CD14-positive monocyte (primary cell): ENCODE measurements around the gene ANO2. TPM values are rescaled to one million over a fixed set of nuclear protein-coding genes. Genes with fewer than 3 reads are reported as not detected.
A peak's percentile ranks its signal among the peaks of the same experiment; 100 is the strongest.

ENCODE experiments used
- DNase-seq, 3 donors: peaks; one replicate each; pipeline ENCODE4 v3.0.0-alpha.2; 2011 to 2022
- H2AFZ ChIP-seq: 2 replicates; pipeline ENCODE4 v1.6.0; 2012; ENCODE audit warnings: mild to moderate bottlenecking, low read depth, low read length, inconsistent platforms; ENCODE audit not compliant: insufficient read depth, poor library complexity, severe bottlenecking
- H3K27ac ChIP-seq, 2 donors: 1 replicate in 1 of 2; 2 replicates in 1 of 2; pipeline ENCODE4 v1.5.1; 2012 to 2013; ENCODE audit warnings: low read length in 2 of 2, control low read depth in 1 of 2, inconsistent platforms in 1 of 2, low read depth in 1 of 2, mild to moderate bottlenecking in 1 of 2
- H3K27me3 ChIP-seq, 2 donors: one replicate each; pipeline versions ENCODE4 v1.6.0 to v1.6.1; 2011 to 2013; ENCODE audit warnings: low read length in 2 of 2; ENCODE audit not compliant: control insufficient read depth in 2 of 2, insufficient read depth in 2 of 2
- H3K36me3 ChIP-seq, 2 donors: replicated peaks in 1 of 2; 1 replicate in 1 of 2; 2 replicates in 1 of 2; pipeline versions ENCODE4 v1.5.1 to v1.6.1; 2012 to 2013; ENCODE audit warnings: low read length in 2 of 2, control low read depth in 1 of 2, inconsistent platforms in 1 of 2, mild to moderate bottlenecking in 1 of 2; ENCODE audit not compliant: insufficient read depth in 2 of 2, control insufficient read depth in 1 of 2
- H3K4me1 ChIP-seq, 2 donors: 1 replicate in 1 of 2; 2 replicates in 1 of 2; pipeline versions ENCODE4 v1.5.1 to v1.6.1; 2012 to 2013; ENCODE audit warnings: low read length in 2 of 2, control low read depth in 1 of 2, inconsistent platforms in 1 of 2, mild to moderate bottlenecking in 1 of 2, moderate library complexity in 1 of 2; ENCODE audit not compliant: insufficient read depth in 2 of 2, control insufficient read depth in 1 of 2
- H3K4me2 ChIP-seq: replicated peaks from 2 replicates; pipeline ENCODE3; 2012; ENCODE audit warnings: low read length, moderate library complexity, mild to moderate bottlenecking; ENCODE audit not compliant: poor library complexity, severe bottlenecking; ENCODE audit errors: extremely low read depth
- H3K4me3 ChIP-seq, 3 experiments: fragments of 200-600 bp in 1 of 3; sonication (generic) in 1 of 3; replicated peaks in 1 of 3; 1 replicate in 2 of 3; 2 replicates in 1 of 3; pipeline ENCODE4 v1.5.1; 2011 to 2013; ENCODE audit warnings: low read length in 3 of 3, mild to moderate bottlenecking in 3 of 3, control low read depth in 2 of 3, low read depth in 2 of 3, inconsistent platforms in 1 of 3, moderate library complexity in 1 of 3
- H3K79me2 ChIP-seq: 2 replicates; pipeline ENCODE4 v1.6.0; 2012; ENCODE audit warnings: mild to moderate bottlenecking, control low read depth, inconsistent platforms, low read length, moderate library complexity; ENCODE audit not compliant: insufficient read depth
- H3K9ac ChIP-seq: 2 replicates; pipeline ENCODE4 v1.6.0; 2017; ENCODE audit warnings: low read length, mild to moderate bottlenecking; ENCODE audit not compliant: insufficient read depth, poor library complexity, severe bottlenecking
- H3K9me3 ChIP-seq, 2 donors: replicated peaks in 1 of 2; 1 replicate in 1 of 2; 2 replicates in 1 of 2; pipeline versions ENCODE4 v1.5.1 to v1.6.1; 2012 to 2013; ENCODE audit warnings: low read length in 2 of 2, control low read depth in 1 of 2; ENCODE audit not compliant: control insufficient read depth in 1 of 2, insufficient read depth in 1 of 2
- H4K20me1 ChIP-seq: 2 replicates; pipeline ENCODE4 v1.6.0; 2012; ENCODE audit warnings: mild to moderate bottlenecking, low read length, control low read depth, moderate library complexity; ENCODE audit not compliant: insufficient read depth
- H3K27ac Mint-ChIP-seq, 7 donors: one replicate each; pipeline ENCODE4 v1.8.0; 2020; ENCODE audit warnings: mild to moderate bottlenecking in 7 of 7, mixed read lengths in 7 of 7, moderate library complexity in 6 of 7, inconsistent platforms in 2 of 7
- H3K27me3 Mint-ChIP-seq, 3 donors: one replicate each; pipeline ENCODE4 v1.8.0; 2021 to 2022; ENCODE audit warnings: low read depth in 3 of 3, mild to moderate bottlenecking in 3 of 3, mixed read lengths in 3 of 3, moderate library complexity in 3 of 3, inconsistent platforms in 1 of 3
- H3K36me3 Mint-ChIP-seq, 2 donors: one replicate each; pipeline ENCODE4 v1.8.0; 2020; ENCODE audit warnings: mixed read lengths in 2 of 2, inconsistent platforms in 1 of 2, mild to moderate bottlenecking in 1 of 2
- H3K4me1 Mint-ChIP-seq: one replicate; pipeline ENCODE4 v1.8.0; 2020; ENCODE audit warnings: mild to moderate bottlenecking, mixed read lengths
- H3K4me3 Mint-ChIP-seq, 2 donors: one replicate each; pipeline ENCODE4 v1.8.0; 2020; ENCODE audit warnings: mild to moderate bottlenecking in 2 of 2, mixed read lengths in 2 of 2, moderate library complexity in 1 of 2
- H3K9me3 Mint-ChIP-seq, 7 donors: one replicate each; pipeline ENCODE4 v1.8.0; 2020 to 2022; ENCODE audit warnings: mixed read lengths in 7 of 7, mild to moderate bottlenecking in 6 of 7, moderate library complexity in 6 of 7, inconsistent platforms in 2 of 7
- CTCF ChIP-seq: fragments of 200-600 bp; IDR thresholded peaks from one replicate; pipeline ENCODE4 v1.8.0; 2022; ENCODE audit warnings: antibody characterized with exemption, mild to moderate bottlenecking
- WGBS: methylation state at CpG from one replicate; pipeline ENCODE4 v1.1.5; 2013; ENCODE audit warnings: missing lambda C conversion rate; ENCODE audit not compliant: insufficient coverage; 5-methylcytosine and 5-hydroxymethylcytosine counted together
- intact Hi-C, 2 donors: fragments of 100-400 bp; cut with micrococcal nuclease; formaldehyde crosslinking; loops; one replicate each; pipeline versions ENCODE4 v1.15.0 to v1.15.1; 2023
- polyA plus RNA-seq, 3 donors: library from polyadenylated mRNA; depleted of rRNA in 1 of 3; unstranded in 2 of 3; stranded (reverse) in 1 of 3; fragments of 300-500 nt in 2 of 3; fragments of >200 nt in 1 of 3; fragmentation: Illumina TruSeq in 2 of 3; gene quantifications; 1 replicate in 2 of 3; 2 replicates in 1 of 3; pipeline ENCODE4 v1.2.3, GENCODE V29; 2012 to 2021

The ANO2 gene
- polyA plus RNA-seq, 3 donors, result not detected

DNA sequence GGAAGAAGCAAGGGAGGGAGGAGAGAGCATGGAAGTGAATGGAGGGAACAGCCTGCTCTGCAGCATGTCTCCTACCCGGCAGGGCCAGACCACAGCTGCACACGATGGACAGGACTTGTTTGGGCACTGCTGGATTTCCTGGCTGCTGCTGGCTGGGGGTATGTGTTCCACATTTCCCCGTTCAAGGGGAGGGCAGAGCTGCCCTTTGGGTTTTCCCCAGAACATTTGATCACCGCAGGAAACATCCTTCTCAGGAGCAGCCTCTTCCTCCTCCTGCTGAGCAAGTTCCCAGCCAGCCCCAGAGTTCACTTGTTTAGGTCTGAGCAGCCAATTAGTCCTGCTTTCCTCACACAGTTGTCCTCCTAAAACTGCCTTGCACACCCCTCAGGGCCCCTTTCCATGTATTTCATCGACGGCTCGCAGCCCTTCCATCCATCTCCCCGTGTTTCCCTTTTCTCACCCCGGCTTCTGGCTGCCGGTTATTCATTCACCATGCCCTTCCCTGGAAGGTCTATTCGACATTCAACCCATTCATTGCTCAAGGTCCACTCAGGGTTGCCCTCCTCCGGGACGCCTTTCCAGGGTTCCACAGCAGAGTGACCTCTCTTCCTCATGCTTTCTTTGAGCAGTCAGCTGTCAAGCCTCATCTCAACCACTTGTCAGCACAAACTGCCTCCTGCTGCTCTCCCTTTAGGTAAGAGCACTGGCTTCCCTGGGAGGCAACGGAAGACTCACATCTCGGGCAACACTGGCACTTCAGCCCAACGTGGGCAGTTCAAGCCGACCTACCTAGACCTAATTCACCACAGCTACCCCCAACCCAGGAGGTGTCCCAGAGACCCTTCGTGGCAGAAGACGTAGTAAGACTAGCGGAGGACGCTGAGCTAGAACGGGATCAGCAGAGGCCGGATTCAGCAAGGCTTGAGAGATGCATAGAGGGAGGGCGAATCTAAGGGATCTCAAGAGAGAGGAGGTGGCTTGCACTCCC is 20.1 kb upstream of the ANO2 start:
- Histone ChIP-seq H2AFZ (no peak overlapping the region), H3K36me3 (no peaks in the 10 kb centered on the region), H3K4me3 (no peak overlapping the region), H4K20me1 (no peaks in the 10 kb centered on the region), H3K79me2 (no peaks in the 10 kb centered on the region), H3K9me3 (no peaks in the 10 kb centered on the region), H3K9ac (no peak overlapping the region), H3K27me3 (no peaks in the 10 kb centered on the region), H3K4me2 (no peak overlapping the region), H3K4me1 (no peaks in the 10 kb centered on the region), H3K27ac (no peak overlapping the region)
- intact Hi-C loops, result no loop called here
- Mint-ChIP-seq H3K9me3 (peaks cover 0 to 2% (median 0%) of the 10 kb centered on the region in 7 donors), H3K27ac (peak overlapping the region in 1 of 7 donors; percentile 38), H3K4me3 (no peak overlapping the region), H3K4me1 (peaks cover 1% of the 10 kb centered on the region), H3K36me3 (no peaks in the 10 kb centered on the region), H3K27me3 (peaks cover 3 to 22% (median 4%) of the 10 kb centered on the region in 3 donors)
- no peak for DNase-seq
- 82% methylated on average over 23 of the region's 24 CpGs for WGBS
- TF ChIP-seq CTCF, result no peak

- no peaks in the 10 kb centered on the region for H3K4me1 ChIP-seq
- no peak overlapping the region for H3K9ac ChIP-seq
- no peaks in the 10 kb centered on the region for H3K79me2 ChIP-seq
- no peak for TF ChIP-seq CTCF
- no peaks in the 10 kb centered on the region for H3K9me3 ChIP-seq
- H3K36me3 Mint-ChIP-seq, result no peaks in the 10 kb centered on the region
- peaks cover 1% of the 10 kb centered on the region for H3K4me1 Mint-ChIP-seq
- H4K20me1 ChIP-seq, result no peaks in the 10 kb centered on the region
- peaks cover 3 to 22% (median 3%) of the 10 kb centered on the region in 3 donors for H3K27me3 Mint-ChIP-seq
- H3K27ac Mint-ChIP-seq, result no peak overlapping the region
- H3K4me3 ChIP-seq, result no peak overlapping the region
- no peak overlapping the region for H3K4me3 Mint-ChIP-seq
- no peak overlapping the region for H3K27ac ChIP-seq
- no peaks in the 10 kb centered on the region for H3K36me3 ChIP-seq
- H3K4me2 ChIP-seq, result no peak overlapping the region
- WGBS, result 56% methylated on average over 3 of the region's 7 CpGs
- DNase-seq, result no peak
- peaks cover 0 to 2% (median 0%) of the 10 kb centered on the region in 7 donors for H3K9me3 Mint-ChIP-seq
- intact Hi-C loops, result no loop called here
- H2AFZ ChIP-seq, result no peak overlapping the region
- no peaks in the 10 kb centered on the region for H3K27me3 ChIP-seq
These were observed 18.5 kb upstream of the ANO2 start for GRCh38 chr12:5963515-5963914.
